ENCODE results near the gene CUTA. TPM values are rescaled to one million over a fixed set of nuclear protein-coding genes. Genes with fewer than 3 reads are reported as not detected.

The CUTA gene
- total RNA-seq, 1 donor from 2014 or later: 73.2 TPM

GRCh38 chr6:33392595-33392948 lies 25.3 kb downstream of the CUTA start:
- H3K36me3 ChIP-seq: no peaks in the 10 kb centered on the region
- peaks cover 14% of the 10 kb centered on the region for H3K4me1 ChIP-seq
- H3K27ac ChIP-seq: no peak overlapping the region
- TF ChIP-seq POLR2AphosphoS5 (IDR thresholded peaks at IDR 0.05; ENCODE audit: insufficient read depth in 1 of 2, low read depth in 1 of 2) (no peak), POLR2A (IDR thresholded peaks at IDR 0.05) (no peak), CTCF (IDR thresholded peaks at IDR 0.05) (no peak)
- no peaks in the 10 kb centered on the region for H3K9me3 ChIP-seq
- H3K27me3 ChIP-seq: no peaks in the 10 kb centered on the region
- intact Hi-C loops (cut with DNase I): no loop called here
- DNase-seq (ENCODE audit: extremely low spot score in 2 of 2): no peak
- H3K4me3 ChIP-seq: no peak overlapping the region

- H3K27ac ChIP-seq: peak overlapping the region; percentile 91
- no peaks in the 10 kb centered on the region for H3K9me3 ChIP-seq
- intact Hi-C loops (cut with DNase I): loop anchor here (2.0 kb wide), 1 partner anchor 63 kb away; the partner anchor contains the start of gene ZBTB9
- peaks cover 14% of the 10 kb centered on the region for H3K4me1 ChIP-seq
- DNase-seq (ENCODE audit: extremely low spot score in 2 of 2): no peak
- H3K27me3 ChIP-seq: no peaks in the 10 kb centered on the region
- TF ChIP-seq CTCF (IDR thresholded peaks at IDR 0.05) (no peak), POLR2AphosphoS5 (IDR thresholded peaks at IDR 0.05; ENCODE audit: insufficient read depth in 1 of 2, low read depth in 1 of 2) (no peak), POLR2A (IDR thresholded peaks at IDR 0.05) (no peak)
- H3K4me3 ChIP-seq: peak overlapping the region; percentile 48 to 53
- H3K36me3 ChIP-seq: no peaks in the 10 kb centered on the region
Observed at GRCh38 chr6:33391922-33392594, 25.8 kb downstream of the CUTA start.

GRCh38 chr6:33391278-33391921 lies 26.5 kb downstream of the CUTA start, which contains the start of gene KIFC1:
KIFC1 (plus strand) TSS chr6:33391823; CDS start chr6:33391986, 163 bp downstream.
- peak; percentile 100 for DNase-seq (ENCODE audit: extremely low spot score in 2 of 2)
- intact Hi-C loops (cut with DNase I): loop anchor here (2.0 kb wide), 1 partner anchor 63 kb away; the partner anchor contains the start of gene ZBTB9
- Histone ChIP-seq H3K27ac (peak within 1 kb of the TSS; percentile 91), H3K4me1 (peaks cover 14% of the 10 kb centered on the region), H3K9me3 (no peaks in the 10 kb centered on the region), H3K27me3 (no peaks in the 10 kb centered on the region), H3K4me3 (peak within 1 kb of the TSS; percentile 48 to 53), H3K36me3 (no peaks in the 10 kb centered on the region)
- peak; percentile 92 to 100 for TF ChIP-seq POLR2AphosphoS5 (IDR thresholded peaks at IDR 0.05; ENCODE audit: insufficient read depth in 1 of 2, low read depth in 1 of 2)
- no peak for TF ChIP-seq POLR2A (IDR thresholded peaks at IDR 0.05)
- TF ChIP-seq CTCF (IDR thresholded peaks at IDR 0.05): peak; percentile 90 to 99 (median 97)

- no peaks in the 10 kb centered on the region for H3K36me3 ChIP-seq
- peaks cover 14% of the 10 kb centered on the region for H3K4me1 ChIP-seq
- H3K4me3 ChIP-seq: peak overlapping the region; percentile 48 to 53
- DNase-seq (ENCODE audit: extremely low spot score in 2 of 2): no peak
- H3K27me3 ChIP-seq: no peaks in the 10 kb centered on the region
- no peaks in the 10 kb centered on the region for H3K9me3 ChIP-seq
- H3K27ac ChIP-seq: peak overlapping the region; percentile 91
- intact Hi-C loops (cut with DNase I): loop anchor here (2.0 kb wide), 1 partner anchor 64 kb away; the partner anchor contains the start of gene ZBTB9
- TF ChIP-seq CTCF (IDR thresholded peaks at IDR 0.05) (no peak), POLR2A (IDR thresholded peaks at IDR 0.05) (no peak), POLR2AphosphoS5 (IDR thresholded peaks at IDR 0.05; ENCODE audit: insufficient read depth in 1 of 2, low read depth in 1 of 2) (no peak)
Observed at GRCh38 chr6:33390767-33391277, 27.1 kb downstream of the CUTA start.
